Measurements from ENCODE around the gene HCFC1.

HCFC1 gene

DNA sequence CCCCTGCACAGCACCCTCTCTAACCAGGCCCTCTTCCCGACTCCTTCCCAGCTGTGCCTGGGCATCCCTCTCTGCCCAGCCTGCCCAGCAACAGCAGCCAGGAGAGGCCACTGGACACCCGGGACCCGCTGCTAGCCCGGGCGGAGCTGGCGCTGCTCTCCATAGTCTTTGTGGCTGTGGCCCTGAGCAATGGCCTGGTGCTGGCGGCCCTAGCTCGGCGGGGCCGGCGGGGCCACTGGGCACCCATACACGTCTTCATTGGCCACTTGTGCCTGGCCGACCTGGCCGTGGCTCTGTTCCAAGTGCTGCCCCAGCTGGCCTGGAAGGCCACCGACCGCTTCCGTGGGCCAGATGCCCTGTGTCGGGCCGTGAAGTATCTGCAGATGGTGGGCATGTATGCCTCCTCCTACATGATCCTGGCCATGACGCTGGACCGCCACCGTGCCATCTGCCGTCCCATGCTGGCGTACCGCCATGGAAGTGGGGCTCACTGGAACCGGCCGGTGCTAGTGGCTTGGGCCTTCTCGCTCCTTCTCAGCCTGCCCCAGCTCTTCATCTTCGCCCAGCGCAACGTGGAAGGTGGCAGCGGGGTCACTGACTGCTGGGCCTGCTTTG is 66.0 kb downstream of the HCFC1 start:
- TF ChIP-seq, protein P1, sequence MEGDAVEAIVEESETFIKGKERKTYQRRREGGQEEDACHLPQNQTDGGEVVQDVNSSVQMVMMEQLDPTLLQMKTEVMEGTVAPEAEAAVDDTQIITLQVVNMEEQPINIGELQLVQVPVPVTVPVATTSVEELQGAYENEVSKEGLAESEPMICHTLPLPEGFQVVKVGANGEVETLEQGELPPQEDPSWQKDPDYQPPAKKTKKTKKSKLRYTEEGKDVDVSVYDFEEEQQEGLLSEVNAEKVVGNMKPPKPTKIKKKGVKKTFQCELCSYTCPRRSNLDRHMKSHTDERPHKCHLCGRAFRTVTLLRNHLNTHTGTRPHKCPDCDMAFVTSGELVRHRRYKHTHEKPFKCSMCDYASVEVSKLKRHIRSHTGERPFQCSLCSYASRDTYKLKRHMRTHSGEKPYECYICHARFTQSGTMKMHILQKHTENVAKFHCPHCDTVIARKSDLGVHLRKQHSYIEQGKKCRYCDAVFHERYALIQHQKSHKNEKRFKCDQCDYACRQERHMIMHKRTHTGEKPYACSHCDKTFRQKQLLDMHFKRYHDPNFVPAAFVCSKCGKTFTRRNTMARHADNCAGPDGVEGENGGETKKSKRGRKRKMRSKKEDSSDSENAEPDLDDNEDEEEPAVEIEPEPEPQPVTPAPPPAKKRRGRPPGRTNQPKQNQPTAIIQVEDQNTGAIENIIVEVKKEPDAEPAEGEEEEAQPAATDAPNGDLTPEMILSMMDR (IDR thresholded peaks at IDR 0.05; ENCODE audit: low read depth, low read length), result no peak
- in situ Hi-C loops (cut with HindIII; ENCODE audit: low sequenced_read_pairs), result no loop called here
- H3K4me3 ChIP-seq (ENCODE audit: low read depth, low read length), result no peak overlapping the region
- no peak for DNase-seq (ENCODE audit: low read depth, low spot score)

DNA sequence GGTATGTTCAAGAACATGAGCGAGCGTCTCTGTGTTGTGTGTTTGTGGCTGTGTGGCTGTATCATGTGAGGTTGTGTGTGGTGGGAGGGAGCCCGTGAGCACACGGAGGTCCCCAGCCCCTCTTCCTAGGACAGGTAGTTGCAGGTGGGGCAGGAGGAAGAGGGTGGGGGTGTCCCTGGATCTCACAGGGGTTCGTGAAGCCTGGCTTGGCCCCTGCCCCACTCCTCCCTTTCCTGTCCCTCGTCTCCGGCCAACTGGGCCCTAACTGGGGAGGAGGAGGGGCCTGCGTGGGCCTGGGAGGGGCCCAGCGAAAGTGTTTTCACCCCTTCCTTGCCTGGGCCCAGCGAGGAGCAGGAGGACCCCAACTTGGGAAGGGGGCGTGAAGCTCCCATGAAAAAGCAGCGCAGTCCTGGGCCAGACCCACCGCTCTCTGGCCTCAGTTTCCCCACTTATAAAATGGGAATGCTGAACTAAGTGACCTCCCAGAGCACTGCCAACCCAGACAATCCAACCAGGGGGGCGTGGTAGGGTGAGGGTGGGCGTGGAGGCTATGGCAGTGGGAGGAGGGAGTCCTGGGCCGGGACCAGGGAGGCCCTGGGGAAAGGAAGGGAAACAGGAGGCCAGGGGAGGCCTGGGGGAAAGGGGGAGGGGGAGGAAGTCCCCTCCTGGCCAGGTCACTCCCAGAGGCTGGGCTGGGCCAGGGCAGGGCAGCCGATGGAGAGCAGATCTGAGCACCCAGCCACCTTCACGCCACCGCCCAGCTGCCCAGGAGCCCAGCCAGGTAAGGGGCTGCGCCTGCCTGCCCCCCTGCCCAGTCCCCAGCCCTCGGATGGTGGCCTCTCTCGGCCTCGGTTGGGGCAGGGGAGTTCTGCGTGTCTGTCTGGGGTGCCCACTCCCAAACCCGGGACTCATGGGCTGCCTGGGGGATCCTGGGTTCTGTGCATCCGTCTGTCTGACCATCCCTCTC is 67.3 kb downstream of the HCFC1 start, which contains the start of gene AVPR2:
Gene AVPR2, plus strand, starts transcription at position 683 of the 967 bp plus-strand sequence. CDS start 473 bp downstream, outside the sequence.
- TF ChIP-seq, protein P1 (IDR thresholded peaks at IDR 0.05; ENCODE audit: low read depth, low read length), result no peak
- DNase-seq (ENCODE audit: low read depth, low spot score), result no peak
- no peak within 1 kb of the TSS for H3K4me3 ChIP-seq (ENCODE audit: low read depth, low read length)
- in situ Hi-C loops (cut with HindIII; ENCODE audit: low sequenced_read_pairs), result no loop called here

DNA sequence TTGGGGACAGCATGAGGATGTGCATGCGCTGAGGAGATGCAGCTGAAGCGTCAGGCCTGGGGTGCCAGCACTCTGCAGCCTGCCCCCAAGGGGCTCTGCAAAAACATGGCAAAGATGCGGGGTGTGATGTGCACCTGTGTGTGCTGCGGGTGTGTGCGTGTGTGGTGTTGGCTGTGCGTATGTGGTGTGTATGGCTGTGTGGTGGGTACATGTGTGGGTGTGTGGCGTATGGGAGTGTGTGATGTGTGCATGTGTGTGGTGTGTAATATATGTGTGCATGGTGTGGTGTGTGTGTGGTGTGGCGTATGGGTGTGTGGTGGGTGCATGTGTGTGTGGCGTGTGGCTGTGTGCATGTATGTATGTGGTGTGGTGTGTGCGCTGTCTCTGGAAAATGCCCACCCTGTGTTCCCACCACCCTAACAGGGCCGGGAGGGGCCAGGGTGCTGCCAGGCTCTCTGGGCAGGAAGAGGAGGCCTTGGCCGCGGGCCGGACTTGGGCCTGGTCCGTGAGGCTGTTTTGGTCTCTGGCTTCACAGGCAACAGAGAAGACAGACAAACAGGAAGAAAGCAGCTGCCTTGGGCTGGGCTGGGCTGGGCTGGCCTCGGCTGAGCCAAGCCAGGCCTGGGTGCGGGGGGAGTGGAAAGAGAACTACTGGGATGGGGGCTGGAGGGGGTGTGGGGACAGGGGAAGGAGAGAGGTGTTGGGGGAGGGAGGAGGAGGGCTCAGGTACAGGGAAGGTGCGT is 68.2 kb downstream of the HCFC1 start:
- TF ChIP-seq, protein P1 (IDR thresholded peaks at IDR 0.05; ENCODE audit: low read depth, low read length), result no peak
- in situ Hi-C loops (cut with HindIII; ENCODE audit: low sequenced_read_pairs), result no loop called here
- H3K4me3 ChIP-seq (ENCODE audit: low read depth, low read length), result no peak overlapping the region
- no peak for DNase-seq (ENCODE audit: low read depth, low spot score)

DNA sequence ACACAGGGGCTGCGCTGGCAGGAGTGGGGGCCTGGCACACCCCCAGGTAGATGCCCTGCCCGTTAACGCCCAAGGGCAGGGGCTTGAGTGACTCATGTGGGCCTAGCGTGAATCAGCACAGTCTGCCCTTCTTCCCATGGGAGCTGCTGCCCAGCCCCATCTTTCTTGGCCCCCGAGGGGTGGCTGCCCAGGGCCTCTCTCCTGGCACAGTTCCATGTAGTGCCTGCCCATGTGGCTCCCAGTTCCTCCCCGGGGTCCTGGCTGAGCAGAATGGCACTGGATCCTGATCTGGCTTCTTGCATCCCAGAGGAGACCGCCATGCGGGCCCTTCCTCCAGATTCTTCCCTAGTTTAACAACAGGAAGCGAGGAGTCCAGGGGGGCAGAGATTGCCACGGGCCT is 69.2 kb downstream of the HCFC1 start:
- DNase-seq (ENCODE audit: low read depth, low spot score), result no peak
- in situ Hi-C loops (cut with HindIII; ENCODE audit: low sequenced_read_pairs), result no loop called here
- no peak overlapping the region for H3K4me3 ChIP-seq (ENCODE audit: low read depth, low read length)
- TF ChIP-seq, protein P1 (IDR thresholded peaks at IDR 0.05; ENCODE audit: low read depth, low read length), result no peak

DNA sequence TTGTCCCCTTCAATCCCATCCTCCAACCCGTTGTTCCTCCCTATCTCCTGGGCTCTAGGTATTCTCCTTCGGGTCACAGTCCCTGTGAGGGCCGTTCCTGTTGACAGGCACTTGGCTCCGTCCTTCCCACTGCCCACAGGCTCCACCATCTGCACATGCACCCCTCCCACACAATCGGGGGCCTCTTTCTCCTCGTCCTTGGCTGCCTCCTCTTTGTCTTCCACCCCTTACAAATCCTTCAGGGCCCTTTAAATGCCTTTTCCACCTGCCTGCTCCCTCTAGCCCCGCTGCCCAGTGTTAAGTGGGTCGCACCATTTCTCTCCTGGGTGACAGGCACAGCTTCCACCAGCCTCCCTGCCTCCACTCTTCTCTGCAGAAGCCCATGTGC is 69.9 kb downstream of the HCFC1 start:
- in situ Hi-C loops (cut with HindIII; ENCODE audit: low sequenced_read_pairs), result no loop called here
- H3K4me3 ChIP-seq (ENCODE audit: low read depth, low read length), result no peak overlapping the region
- no peak for DNase-seq (ENCODE audit: low read depth, low spot score)
- TF ChIP-seq, protein P1 (IDR thresholded peaks at IDR 0.05; ENCODE audit: low read depth, low read length), result no peak

Data from astrocyte of the spinal cord (primary cell).